HG03039 (cell line): ENCODE data around the gene FAM83E.
"Not testable (repeated sequence)": the region's sequence is repeated elsewhere in the genome, so short reads cannot be mapped to it uniquely, and the experiment has no call there.

Experiments used
- ATAC-seq: cut with Tn5 transposase; IDR thresholded peaks from one replicate; pipeline ENCODE4 v1.9.1; 2021; ENCODE audit warnings: mild to moderate bottlenecking, moderate library complexity; ENCODE audit not compliant: unreplicated experiment

FAM83E gene

GRCh38 chr19:48642862-48643261 is 28.0 kb upstream of the FAM83E start:
- ATAC-seq = no peak

- no peak for ATAC-seq
Measured at GRCh38 chr19:48641850-48642249, 27.0 kb upstream of the FAM83E start.

- no peak for ATAC-seq
Measured at GRCh38 chr19:48639483-48640375, 24.9 kb upstream of the FAM83E start.

GRCh38 chr19:48638831-48639381 is 24.0 kb upstream of the FAM83E start:
- no peak for ATAC-seq

- peak; percentile 5 for ATAC-seq
Measured at GRCh38 chr19:48637948-48638830, 23.3 kb upstream of the FAM83E start.

GRCh38 chr19:48637449-48637947 is 22.6 kb upstream of the FAM83E start:
- peak; percentile 66 for ATAC-seq

GRCh38 chr19:48636859-48637448 is 22.1 kb upstream of the FAM83E start, which contains the start of gene DBP:
Gene DBP, minus strand, starts transcription at chr19:48637379. Its CDS starts 385 bp downstream, at chr19:48636994.
- ATAC-seq = no peak

- no peak for ATAC-seq
Measured at GRCh38 chr19:48635966-48636858, 21.3 kb upstream of the FAM83E start.

GRCh38 chr19:48635263-48635965 is 20.5 kb upstream of the FAM83E start:
- no peak for ATAC-seq

- ATAC-seq = peak; percentile 30
Measured at GRCh38 chr19:48634424-48635262, 19.8 kb upstream of the FAM83E start.

GRCh38 chr19:48634036-48634342 is 19.1 kb upstream of the FAM83E start:
- no peak for ATAC-seq

- no peak for ATAC-seq
Measured at GRCh38 chr19:48633148-48634035, 18.5 kb upstream of the FAM83E start.

- ATAC-seq = no peak
Measured at GRCh38 chr19:48632692-48633147, 17.8 kb upstream of the FAM83E start.

GRCh38 chr19:48632286-48632685 is 17.4 kb upstream of the FAM83E start:
- ATAC-seq = not testable (repeated sequence)

- ATAC-seq = no peak
Measured at GRCh38 chr19:48631225-48631624, 16.3 kb upstream of the FAM83E start.

GRCh38 chr19:48630296-48631063 is 15.6 kb upstream of the FAM83E start:
- no peak for ATAC-seq
